Measurements from ENCODE around the gene PAK5. TPM values are rescaled to one million over a fixed set of nuclear protein-coding genes. Genes with fewer than 3 reads are reported as not detected.

PAK5 gene
- total RNA-seq, 4 donors from 2014 or later = 0.04 to 0.34 (median 0.24) TPM

GRCh38 chr20:9510911-9511310, 328.0 kb downstream of the PAK5 start:
- peaks cover 0 to 97% (median 10%) of the 10 kb centered on the region in 4 donors for H3K27me3 ChIP-seq
- H3K4me1 ChIP-seq = peaks cover 0 to 44% (median 19%) of the 10 kb centered on the region in 3 donors
- WGBS, 2 donors = 70 to 76% methylated on average over 5 of the region's 5 CpGs
- TF ChIP-seq CTCF (IDR thresholded peaks at IDR 0.05) = no peak
- no peak for TF ChIP-seq POLR2A (IDR thresholded peaks at IDR 0.05)
- no peaks in the 10 kb centered on the region for H3K36me3 ChIP-seq
- H3K4me3 ChIP-seq = no peak overlapping the region
- intact Hi-C loops (cut with DNase I) = no loop called here
- H3K27ac ChIP-seq = no peak overlapping the region
- no peaks in the 10 kb centered on the region for H3K9me3 ChIP-seq
- DNase-seq = no peak

- DNase-seq = no peak
- no peak overlapping the region for H3K27ac ChIP-seq
- H3K36me3 ChIP-seq = no peaks in the 10 kb centered on the region
- H3K27me3 ChIP-seq = peaks cover 0 to 93% (median 9%) of the 10 kb centered on the region in 4 donors
- H3K4me3 ChIP-seq = no peak overlapping the region
- intact Hi-C loops (cut with DNase I) = no loop called here
- H3K4me1 ChIP-seq = peaks cover 0 to 28% (median 5%) of the 10 kb centered on the region in 3 donors
- no peaks in the 10 kb centered on the region for H3K9me3 ChIP-seq
- TF ChIP-seq POLR2A (IDR thresholded peaks at IDR 0.05) (no peak), CTCF (IDR thresholded peaks at IDR 0.05) (no peak)
- 40 to 54% methylated on average over 4 of the region's 4 CpGs for WGBS, 2 donors
Measured at GRCh38 chr20:9509246-9509645, 329.6 kb downstream of the PAK5 start.

GRCh38 chr20:9508696-9509178, 330.1 kb downstream of the PAK5 start:
- peaks cover 0 to 27% (median 5%) of the 10 kb centered on the region in 3 donors for H3K4me1 ChIP-seq
- no peak overlapping the region for H3K4me3 ChIP-seq
- no peaks in the 10 kb centered on the region for H3K9me3 ChIP-seq
- peaks cover 0 to 88% (median 9%) of the 10 kb centered on the region in 4 donors for H3K27me3 ChIP-seq
- H3K36me3 ChIP-seq = no peaks in the 10 kb centered on the region
- TF ChIP-seq POLR2A (IDR thresholded peaks at IDR 0.05) (no peak), CTCF (IDR thresholded peaks at IDR 0.05) (no peak)
- 25 to 44% methylated on average over 20 to 21 of the region's 30 CpGs for WGBS, 2 donors
- DNase-seq = no peak
- intact Hi-C loops (cut with DNase I) = no loop called here
- no peak overlapping the region for H3K27ac ChIP-seq

- Histone ChIP-seq H3K4me3 (no peak overlapping the region), H3K4me1 (peaks cover 0 to 27% (median 5%) of the 10 kb centered on the region in 3 donors), H3K27me3 (peaks cover 0 to 83% (median 9%) of the 10 kb centered on the region in 4 donors), H3K9me3 (no peaks in the 10 kb centered on the region), H3K27ac (no peak overlapping the region), H3K36me3 (no peaks in the 10 kb centered on the region)
- 7 to 8% methylated on average over 5 to 6 of the region's 23 CpGs for WGBS, 2 donors
- no peak for DNase-seq
- intact Hi-C loops (cut with DNase I) = no loop called here
- TF ChIP-seq CTCF (IDR thresholded peaks at IDR 0.05) (no peak), POLR2A (IDR thresholded peaks at IDR 0.05) (no peak)
Measured at GRCh38 chr20:9508240-9508661, 330.6 kb downstream of the PAK5 start.

- Histone ChIP-seq H3K36me3 (no peaks in the 10 kb centered on the region), H3K27me3 (peaks cover 0 to 78% (median 9%) of the 10 kb centered on the region in 4 donors), H3K27ac (no peak overlapping the region), H3K4me1 (peaks cover 0 to 27% (median 5%) of the 10 kb centered on the region in 3 donors), H3K4me3 (no peak overlapping the region), H3K9me3 (no peaks in the 10 kb centered on the region)
- TF ChIP-seq POLR2A (IDR thresholded peaks at IDR 0.05) (no peak), CTCF (IDR thresholded peaks at IDR 0.05) (no peak)
- intact Hi-C loops (cut with DNase I) = no loop called here
- DNase-seq = no peak
- 0 to 10% methylated on average over 1 to 17 of the region's 37 CpGs for WGBS, 2 donors
Measured at GRCh38 chr20:9507544-9508239, 331.2 kb downstream of the PAK5 start.

Data from esophagus squamous epithelium (tissue), 5 donors.